Left hindlimb (tissue), 1 donor: ENCODE data around the gene ESF1.
"Not testable (repeated sequence)": the region's sequence is repeated elsewhere in the genome, so short reads cannot be mapped to it uniquely, and the experiment has no call there.

Experiments
- DNase-seq: peaks from one replicate; pipeline ENCODE4 v3.0.0-alpha.2; 2018

ESF1 gene

GRCh38 chr20:13788167-13788834, 3.6 kb upstream of the ESF1 start:
- peak; percentile 59 for DNase-seq

GRCh38 chr20:13786143-13786828, 1.6 kb upstream of the ESF1 start:
- DNase-seq = no peak

DNA sequence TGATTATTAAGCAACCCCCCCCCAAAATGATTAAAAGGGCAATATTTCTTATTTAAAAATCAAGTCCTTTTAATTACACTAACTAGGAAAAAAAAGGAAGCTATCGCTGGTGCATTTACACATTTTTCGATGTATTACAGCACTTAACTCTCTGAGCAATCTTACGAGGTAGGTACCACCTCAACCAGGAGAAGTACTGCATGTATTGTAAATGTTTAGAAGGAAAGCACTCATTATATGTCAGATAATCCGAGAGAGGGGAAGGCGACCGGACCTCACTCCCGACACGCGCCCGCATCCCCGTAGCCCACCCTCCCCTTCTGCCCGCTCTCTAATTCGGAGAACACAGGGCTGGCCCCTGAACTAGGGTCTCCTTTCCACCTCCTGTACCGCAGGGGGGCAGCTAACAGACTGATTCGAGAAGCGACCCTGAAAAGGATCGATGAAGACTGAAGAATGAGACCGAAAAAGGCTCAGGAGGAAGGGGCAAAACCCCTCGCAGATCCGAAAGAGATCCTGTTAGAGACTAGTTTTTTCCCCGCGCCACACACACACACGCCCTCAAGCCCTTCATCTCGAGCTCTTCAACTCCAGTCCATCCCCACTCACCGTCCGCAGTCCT, 337 bp downstream of the ESF1 start:
- DNase-seq = no peak

DNA sequence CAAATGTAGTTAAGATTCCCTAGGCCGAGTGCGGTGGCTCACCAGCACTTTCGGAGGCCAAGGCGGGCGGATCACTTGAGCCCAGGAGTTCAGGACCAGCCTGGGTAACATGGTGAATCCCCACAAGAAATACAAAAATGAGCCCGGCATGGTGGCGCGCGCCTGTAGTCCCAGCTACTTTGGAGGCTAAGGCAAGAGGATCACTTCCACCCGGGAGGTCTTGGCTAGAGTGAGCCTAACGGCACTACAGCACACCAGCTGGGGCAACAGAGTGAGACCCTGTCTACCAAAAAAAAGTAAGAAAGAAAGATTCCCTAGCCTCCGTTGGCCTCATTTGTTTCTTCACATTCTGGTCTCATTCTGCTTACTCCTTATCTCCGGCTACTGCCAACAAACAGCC, 1.2 kb downstream of the ESF1 start:
- no peak for DNase-seq

DNA sequence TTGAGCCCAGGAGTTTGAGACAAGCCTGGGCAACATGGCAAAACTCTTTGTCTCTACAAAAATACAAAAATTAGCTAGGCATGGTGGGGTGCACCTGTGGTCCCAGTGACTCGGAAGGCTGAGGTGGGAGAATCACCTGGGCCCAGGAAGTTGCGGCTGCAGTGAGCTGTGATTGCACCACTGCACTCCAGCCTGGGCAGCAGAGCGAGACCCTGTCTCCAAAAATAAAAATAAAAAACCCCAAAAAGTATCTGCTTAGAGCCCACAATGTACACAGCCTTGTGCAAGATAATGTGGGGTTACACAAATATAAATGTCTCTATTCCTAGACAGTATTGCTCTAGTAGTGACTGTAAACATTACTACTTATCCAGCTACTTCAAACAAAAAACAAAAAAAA, 5.9 kb downstream of the ESF1 start:
- no peak for DNase-seq

GRCh38 chr20:13777171-13777601, 7.5 kb downstream of the ESF1 start:
- DNase-seq = no peak

DNA sequence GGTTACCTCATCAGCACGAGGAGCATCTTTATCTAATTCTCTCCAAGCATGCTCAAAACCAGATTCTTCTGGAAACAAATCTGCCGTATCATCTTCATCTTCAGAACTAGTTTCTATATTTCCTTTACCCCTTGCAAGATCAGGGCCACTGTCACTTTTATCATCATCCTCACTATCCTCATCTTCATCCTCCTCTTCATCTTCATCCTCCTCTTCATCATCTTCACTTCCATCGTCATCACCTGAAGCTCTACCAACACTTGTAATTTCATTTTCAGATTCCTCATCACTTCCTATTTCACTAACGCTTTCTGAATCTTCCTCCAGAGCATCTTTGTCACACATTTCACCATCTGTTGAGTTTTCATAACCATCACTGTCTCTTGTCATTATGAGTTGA, 8.9 kb downstream of the ESF1 start:
- no peak for DNase-seq

- DNase-seq = no peak
These were observed 12.2 kb downstream of the ESF1 start for GRCh38 chr20:13772529-13772928.

DNA sequence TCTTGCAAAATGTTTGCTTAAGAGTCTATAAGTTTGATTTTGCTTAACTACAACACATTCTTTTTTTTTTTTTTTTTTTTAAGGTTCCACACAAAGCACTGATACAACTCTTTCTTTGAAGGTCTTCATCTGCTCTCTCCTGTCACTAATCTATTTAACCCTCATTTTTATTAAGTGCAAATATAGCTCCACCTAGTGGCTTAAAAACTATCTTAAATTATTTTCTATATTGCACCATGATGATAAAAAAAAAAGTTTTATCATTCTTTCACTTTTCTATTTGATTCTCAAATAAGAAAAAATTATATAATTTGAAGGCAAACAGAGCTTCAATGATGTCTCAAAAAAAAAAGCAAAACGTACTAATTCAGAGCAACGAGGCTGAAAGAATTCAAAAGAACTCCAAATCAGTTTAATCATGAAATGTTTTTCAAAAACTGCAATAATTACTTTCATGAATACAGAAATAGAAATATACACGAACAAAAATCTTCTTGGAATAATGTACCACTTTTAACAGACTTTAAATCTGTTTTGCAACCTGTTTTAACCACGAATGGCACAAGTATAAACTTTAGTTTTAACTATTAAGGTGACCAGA, 12.8 kb downstream of the ESF1 start:
- DNase-seq = no peak

GRCh38 chr20:13770141-13770540, 14.6 kb downstream of the ESF1 start:
- no peak for DNase-seq

DNA sequence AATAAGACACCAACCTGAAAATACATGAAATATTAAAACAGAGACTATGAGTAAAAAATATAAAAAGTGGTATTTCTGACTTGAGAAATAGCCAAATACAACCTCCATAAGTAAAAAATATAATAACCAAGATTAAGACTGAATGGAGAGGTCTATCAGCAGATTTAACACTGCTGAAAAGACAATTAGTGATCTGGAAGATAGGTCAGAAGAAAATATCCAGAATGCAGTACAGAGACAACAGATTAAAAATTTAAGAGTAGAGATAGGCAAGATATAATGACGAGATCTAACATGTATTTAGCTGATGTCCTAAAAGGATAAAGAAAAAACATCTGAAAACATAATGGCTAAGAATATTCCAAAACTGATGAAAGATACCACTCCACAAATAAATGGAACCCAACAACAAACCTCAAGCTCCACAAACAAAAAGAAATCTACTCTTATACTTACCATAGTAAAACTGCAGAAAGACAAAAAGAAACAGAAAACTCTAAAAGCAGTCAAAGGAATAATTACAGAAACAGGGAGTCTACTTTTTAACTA, 18.8 kb downstream of the ESF1 start:
- DNase-seq = no peak

GRCh38 chr20:13765299-13765698, 19.4 kb downstream of the ESF1 start:
- DNase-seq = no peak

- DNase-seq = not testable (repeated sequence)
These were observed 24.2 kb downstream of the ESF1 start for GRCh38 chr20:13760451-13760946.

GRCh38 chr20:13758884-13759283, 25.8 kb downstream of the ESF1 start:
- no peak for DNase-seq

DNA sequence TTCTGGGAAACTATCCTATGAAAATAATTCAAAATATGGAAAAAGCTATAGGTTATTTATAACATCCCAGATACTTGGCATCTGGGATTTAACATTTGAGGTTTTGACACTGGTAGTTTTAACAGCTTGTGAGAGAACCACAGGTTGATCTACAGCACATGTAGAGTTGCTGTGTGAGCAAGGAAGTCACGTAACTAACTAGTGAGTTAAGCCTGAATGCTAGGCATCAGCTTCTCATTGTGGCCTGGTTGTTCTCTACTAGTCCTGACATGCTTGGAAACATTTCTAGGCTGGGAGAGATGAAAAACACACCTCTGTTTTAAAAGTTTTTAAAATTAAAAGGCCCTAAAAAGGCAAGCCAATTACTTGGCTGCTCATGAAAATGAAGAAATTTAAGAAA, 28.2 kb downstream of the ESF1 start:
- no peak for DNase-seq

GRCh38 chr20:13755809-13756208, 28.9 kb downstream of the ESF1 start:
- DNase-seq = no peak

DNA sequence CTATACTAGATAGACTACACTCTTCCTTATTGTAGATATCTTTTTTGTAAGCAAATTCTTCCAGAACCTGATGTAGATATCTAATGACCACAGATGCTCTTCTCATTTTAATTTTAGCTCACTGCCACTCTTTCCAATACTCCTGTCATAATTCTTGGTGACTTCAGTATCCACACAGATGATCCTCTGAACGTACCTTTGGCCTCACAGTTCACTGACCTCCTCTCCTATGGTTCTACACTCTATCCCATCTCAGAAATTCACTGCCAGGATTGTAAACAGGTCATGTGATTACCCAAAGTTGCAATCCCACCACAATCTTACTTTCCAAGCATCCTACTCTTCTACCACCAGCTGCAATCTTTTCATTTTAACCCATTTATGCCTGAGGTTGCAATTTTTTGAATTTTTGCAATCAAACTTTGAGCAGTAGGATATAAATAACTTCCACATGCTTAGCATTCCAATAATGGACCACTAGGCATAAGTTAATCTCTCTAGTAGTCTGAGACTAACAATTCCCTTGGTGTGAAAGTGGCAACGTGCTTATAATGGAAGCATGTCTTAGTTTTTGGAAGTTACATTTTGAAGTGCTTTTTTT, 31.2 kb downstream of the ESF1 start:
- no peak for DNase-seq

GRCh38 chr20:13749811-13750210, 34.9 kb downstream of the ESF1 start:
- DNase-seq = no peak

GRCh38 chr20:13745784-13746183, 38.9 kb downstream of the ESF1 start:
- DNase-seq = no peak

DNA sequence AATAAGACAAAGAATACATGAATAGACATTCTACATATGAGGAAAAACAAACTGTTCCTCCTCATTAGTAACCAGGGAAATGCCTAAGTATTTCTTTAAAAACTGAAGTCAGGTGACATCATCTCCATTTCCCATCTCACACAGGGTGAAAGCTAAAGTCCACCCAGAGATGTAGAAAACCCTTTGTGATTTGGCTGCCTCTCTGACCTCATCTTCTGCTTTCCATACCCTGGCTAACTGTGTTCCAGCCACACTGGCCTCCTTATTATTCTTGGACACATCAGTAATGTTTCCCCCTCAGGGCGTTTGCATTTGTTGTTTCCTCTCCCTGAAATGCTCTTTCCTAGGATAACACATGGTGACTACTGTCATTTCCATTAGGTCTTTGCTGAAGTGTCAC, 40.4 kb downstream of the ESF1 start:
- no peak for DNase-seq

DNA sequence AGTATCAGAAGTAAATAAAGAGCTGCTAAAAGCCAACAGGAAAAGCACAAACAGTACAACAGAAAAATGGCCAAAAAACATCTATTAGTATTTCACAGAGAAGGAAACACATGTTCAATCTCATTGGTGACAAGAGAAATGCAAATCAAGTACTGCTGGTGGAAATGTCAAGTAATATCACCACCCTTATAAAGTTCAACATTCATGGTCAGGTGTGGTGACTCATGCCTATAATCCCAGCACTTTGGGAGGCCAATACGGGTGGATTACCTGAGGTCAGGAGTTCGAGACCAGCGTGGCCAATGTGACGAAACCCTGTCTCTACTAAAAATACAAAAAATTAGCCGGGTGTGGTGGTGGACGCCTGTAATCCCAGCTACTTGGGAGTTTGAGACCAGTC, 42.8 kb downstream of the ESF1 start:
- no peak for DNase-seq

GRCh38 chr20:13739731-13740649, 44.7 kb downstream of the ESF1 start:
- DNase-seq = no peak
